Activated CD4-positive, alpha-beta T cell treated with anti-CD3 and anti-CD28 coated beads, Interleukin-2, amount 10 ng/mL, durations not matched to agents 7 days and 5 days (primary cell): ENCODE results near the gene PACSIN1. TPM values are rescaled to one million over a fixed set of nuclear protein-coding genes. Genes with fewer than 3 reads are reported as not detected.

ENCODE experiments used
- total RNA-seq, 2 experiments: library from RNA; stranded (reverse); gene quantifications; one replicate each; pipeline ENCODE4 v1.2.3, GENCODE V29; 2021

PACSIN1 gene
- total RNA-seq, 2 experiments from 2014 or later, result 1.6 to 1.7 TPM

Other genes with a start within 250 kb of the PACSIN1 start
- 100 to 1,000 TPM; 291 to 318 TPM for gene HMGA1, start 229.2 kb upstream of the PACSIN1 start, total RNA-seq
- gene SMIM29, start 217.1 kb upstream of the PACSIN1 start, total RNA-seq, result 10 to 100 TPM; 22.4 to 23.1 TPM
- gene NUDT3, start 73.4 kb upstream of the PACSIN1 start, total RNA-seq, result 10 to 100 TPM; 12.4 to 13.3 TPM
- 1,000 to 10,000 TPM; 1,606 to 1,644 TPM for gene RPS10, start 40.0 kb upstream of the PACSIN1 start, total RNA-seq
- not detected for gene SPDEF, start 90.3 kb downstream of the PACSIN1 start, total RNA-seq
- 10 to 100 TPM; 68.0 to 72.0 TPM for gene ILRUN, start 230.7 kb downstream of the PACSIN1 start, total RNA-seq